GM19043 (cell line): ENCODE results near the gene ACTN4.
"Not testable (repeated sequence)": the region's sequence is repeated elsewhere in the genome, so short reads cannot be mapped to it uniquely, and the experiment has no call there.

Experiments
- ATAC-seq: cut with Tn5 transposase; IDR thresholded peaks from one replicate; pipeline ENCODE4 v1.9.1; 2021; ENCODE audit warnings: low read depth; ENCODE audit not compliant: unreplicated experiment

ACTN4 gene

DNA sequence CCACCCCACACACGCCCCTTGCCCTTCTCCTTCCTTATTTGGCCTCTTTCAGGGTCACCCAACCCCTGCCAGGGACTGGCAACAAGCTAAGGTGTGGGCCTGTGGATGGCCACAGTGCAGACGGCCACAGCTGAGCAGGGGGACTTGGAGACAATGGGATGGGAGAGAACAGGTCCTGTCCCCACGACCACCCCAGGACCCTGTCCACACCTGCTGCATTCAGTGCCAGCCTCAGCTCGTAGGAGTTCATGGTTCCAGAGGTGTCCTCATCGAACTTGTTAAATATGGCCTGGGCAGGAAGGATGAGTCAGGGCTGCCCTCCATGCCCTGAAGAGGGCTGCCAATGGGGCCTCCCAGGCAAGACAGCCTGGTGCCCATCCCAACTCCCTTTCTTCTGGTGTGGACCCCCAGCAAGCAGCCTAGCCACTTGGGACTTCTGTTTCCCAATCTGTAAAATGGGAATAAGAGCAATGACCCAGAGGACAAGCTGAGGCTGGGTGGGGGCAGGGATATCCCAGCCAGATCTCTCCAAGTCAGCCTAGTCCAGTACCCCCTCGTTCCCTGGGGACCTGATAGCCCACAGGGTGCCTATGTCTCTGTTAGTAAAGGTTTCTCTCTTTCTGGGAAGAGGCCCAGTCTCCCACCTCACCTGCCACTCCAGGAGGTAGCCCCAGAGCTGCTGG lies 86.2 kb downstream of the ACTN4 start:
- no peak for ATAC-seq

DNA sequence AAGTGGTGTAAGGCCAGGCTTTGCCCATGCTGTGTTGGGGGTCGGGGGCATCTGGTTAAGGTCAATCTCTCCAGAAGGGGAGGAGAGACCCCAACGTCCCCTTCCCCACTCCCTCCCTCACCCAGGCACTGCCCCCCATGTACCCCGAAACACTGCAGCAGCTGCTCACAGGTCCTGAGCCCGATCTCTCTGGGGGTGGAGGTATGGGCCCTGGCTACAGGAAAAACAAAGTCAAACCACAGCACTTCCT lies 86.7 kb downstream of the ACTN4 start:
- ATAC-seq = no peak

DNA sequence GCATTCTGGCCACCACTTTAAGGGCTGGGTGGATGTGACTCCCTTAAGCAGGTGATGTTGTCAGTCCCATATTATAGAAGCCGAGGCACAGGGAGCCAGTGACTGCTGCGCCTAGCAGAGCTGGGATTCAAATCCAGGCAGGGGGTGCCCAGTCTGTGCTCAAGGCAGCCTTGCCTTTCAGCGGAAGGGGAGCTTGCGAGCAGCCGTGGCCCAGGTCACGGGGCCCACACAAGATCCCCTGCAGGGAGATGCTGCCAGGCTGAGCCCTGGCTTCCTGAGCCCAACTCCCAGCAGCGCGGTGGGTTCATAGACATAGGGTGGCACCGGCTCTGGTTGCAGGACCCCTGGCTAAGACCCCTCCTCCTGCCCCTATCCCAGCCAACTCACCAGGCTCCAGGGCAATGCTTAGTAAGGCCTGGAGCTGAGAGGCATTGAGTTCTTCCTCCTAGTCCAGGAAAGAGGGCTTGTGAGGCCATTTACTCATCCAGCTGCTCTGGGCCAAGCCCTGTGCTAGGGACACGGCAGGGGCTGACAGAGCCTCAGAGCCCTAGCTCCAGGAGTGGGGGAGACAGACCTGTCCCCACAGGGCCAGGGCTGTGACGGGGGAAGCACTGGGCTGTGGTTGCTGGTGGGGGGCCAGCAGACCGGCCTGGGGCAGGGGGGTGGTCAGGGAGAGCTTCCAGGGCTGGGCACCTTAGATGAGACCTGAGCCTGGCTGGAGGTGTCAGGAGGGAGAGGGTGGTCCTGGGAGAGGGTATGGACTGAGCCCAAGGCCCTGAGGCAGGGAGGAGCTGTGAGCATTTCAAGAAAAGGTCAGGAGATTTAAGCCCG lies 87.2 kb downstream of the ACTN4 start:
- no peak for ATAC-seq

DNA sequence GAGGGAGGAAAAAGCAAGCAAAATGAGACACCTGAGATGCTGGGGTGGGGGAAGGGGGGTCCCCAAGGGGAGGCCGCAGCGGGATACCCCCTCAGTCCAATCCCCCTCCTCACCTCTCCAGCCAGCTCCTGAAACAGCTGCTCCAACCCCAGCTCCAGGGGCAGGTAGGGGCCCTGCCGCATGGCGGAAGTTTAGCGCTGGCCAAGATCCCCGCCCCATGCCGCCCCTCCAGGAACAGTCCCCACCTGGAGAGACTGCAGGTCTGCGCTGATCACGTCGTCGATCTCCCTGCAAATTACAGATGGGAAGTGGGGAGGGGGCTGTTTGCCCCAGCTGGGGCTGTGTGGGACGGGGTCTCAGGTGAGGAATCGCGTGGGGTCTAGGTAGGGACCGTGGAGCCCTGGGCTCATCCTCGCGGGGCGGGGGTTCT lies 87.8 kb downstream of the ACTN4 start:
- no peak for ATAC-seq

DNA sequence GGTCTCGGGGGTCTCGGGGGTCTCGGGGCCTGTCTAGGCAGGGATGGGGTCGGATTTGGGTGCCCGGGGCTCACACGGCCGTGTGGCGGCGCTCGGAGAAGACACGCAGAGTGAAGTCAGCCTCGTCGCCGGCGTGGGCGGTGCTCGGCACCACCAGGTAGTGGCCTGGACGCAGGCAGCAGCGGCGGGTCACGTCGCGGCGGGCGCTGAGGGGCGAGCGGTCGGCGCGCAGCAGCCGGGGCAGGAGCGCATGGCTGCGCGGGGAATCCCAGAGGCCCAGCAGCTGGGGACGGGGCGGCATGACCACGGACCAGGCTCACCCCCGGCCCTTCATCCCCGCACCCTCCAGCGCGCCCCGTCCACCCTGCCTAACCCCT lies 88.6 kb downstream of the ACTN4 start:
- no peak for ATAC-seq

DNA sequence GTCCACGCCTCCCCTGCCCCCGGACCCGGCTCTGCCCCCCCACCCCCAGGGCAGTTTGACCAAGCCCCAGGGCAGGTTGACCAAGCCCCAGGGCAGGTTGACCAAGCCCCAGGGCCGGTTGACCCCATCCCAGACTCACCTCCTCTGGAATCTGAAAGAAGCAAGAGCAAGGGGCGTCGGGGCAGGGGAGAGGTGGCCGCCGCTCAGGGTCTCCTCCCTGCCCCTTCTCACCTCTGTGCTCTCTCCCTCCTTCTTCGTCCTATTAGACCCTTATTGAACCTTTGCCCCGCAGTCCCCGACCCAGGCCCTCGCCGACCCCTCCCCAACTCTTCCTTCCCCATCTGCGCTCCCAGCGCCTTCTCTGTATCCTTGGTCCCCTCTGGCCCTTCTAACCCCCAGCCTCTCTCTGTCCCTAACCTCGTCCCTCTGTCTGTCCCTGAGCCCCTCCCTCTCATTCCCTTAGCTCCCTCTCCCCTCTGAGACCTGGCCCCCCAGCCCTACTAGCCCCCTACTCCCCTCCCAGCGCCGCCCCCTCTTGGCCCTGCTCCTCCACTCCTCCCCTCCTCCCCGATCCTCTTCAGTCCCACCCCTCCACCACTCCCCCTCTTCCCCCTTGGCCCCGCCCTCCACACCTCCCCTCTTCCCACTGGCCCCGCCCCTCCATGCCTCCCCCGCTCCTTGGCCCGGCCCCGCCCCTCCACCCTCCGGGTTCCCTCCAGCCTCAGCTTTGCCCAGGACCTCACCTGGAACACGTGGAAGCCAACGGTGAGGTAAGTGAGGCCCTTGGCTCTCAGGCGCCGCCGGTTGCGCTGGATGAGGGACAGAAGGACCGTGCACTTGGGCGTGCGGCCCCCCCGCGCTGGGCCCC lies 89.2 kb downstream of the ACTN4 start:
- no peak for ATAC-seq

DNA sequence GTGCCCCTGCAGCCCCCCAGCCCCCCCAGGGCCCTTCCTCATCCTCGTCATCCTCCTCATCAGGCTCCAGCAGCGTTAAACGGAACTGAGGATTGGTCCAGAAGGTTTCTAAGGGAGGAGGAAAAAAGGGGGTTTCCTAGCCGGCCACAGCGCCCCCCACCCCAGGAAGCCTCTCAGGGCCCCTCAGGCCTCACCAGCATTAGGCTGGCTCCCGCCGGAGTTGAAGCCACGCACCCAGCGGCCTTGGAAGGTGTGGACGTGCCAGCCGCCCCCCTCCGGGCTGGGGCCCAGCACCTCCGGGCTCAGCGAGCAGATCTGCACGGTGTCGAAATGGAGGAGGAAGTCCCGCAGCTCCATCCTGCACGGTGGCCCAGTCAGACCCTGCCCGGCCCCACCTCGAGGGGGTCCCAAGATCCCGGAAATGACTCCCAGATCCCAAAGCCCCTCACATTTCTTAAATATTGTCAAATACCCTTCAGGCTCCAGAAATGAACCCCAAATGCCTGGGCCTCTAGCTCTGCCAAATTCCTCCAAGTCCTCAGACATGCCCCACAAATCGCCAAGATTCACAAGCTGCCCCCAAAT lies 89.9 kb downstream of the ACTN4 start:
- no peak for ATAC-seq

DNA sequence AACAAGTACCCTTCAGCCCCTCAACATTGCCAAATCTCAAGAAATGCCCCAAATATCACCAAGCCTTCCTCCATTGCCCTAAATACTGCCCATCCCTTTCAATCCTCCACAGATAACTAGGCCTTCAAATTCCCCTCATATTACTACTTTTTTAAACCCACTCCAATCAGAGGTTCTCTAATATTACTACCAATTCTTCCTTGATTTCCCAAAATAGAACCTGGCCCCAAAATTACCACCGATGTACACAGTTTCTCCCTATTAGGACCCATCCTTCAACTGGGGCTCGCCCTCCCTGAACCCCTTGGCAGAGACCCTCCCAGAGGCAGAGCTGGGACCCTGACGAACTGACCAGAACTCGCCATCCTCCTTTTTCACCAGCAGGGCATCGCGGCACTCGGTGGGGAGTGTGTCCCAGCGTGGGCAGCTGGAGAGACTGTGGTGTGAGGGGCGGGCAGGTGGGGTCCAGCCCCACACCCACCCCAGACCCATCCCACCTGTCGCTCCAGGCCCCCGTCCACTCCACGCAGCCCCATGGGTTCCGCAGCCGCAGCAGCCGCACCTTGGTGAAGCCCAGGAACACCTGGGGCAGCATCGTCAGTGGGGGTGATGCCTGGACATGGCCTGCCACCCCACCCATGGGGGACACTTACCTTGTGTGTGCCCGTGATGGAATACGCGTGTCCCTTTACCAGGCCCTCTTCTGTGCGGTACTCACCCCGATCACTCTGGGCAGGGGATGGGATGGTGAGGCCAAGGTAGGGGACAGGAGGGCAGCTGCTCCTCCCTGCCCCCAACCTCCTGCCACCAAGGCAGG lies 90.7 kb downstream of the ACTN4 start:
- ATAC-seq = no peak

DNA sequence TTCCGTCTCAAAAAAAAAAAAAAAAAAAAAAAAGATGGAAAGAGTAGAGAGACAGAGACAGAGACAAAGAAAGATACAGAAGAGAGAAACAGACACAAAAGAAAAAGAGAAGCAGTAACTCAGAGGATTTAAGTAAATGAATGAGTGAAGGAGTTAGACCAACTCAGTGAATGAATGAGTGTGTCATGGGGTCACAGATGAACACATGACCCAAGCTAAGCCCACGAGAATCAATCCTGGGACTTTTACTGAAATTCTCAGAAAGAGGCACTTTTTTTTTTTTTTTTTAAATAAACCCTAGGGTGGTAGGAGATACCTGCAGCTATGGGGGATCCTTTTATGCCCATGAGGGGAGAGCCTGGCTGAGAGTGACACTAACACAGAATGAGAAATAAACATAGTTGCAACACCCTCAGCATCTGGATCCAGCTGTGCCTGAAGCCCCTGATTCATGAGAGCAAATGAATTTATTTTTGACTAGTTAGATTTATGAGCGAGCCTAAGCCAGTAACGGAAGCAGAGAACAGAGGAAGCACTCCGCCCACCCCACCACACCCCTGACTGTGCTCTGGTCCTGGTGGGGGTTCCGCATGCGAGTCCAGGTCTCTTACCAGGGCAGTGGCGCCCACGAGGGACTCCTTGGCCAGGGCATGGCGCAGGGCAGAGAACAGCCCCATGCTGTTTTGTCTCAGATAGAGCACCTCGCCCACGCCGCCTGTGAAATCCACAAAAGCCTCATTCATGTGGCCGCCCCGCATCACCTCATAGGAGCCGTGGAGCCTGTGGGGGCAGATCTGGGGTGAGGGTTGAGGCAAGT lies 92.2 kb downstream of the ACTN4 start:
- ATAC-seq = no peak

DNA sequence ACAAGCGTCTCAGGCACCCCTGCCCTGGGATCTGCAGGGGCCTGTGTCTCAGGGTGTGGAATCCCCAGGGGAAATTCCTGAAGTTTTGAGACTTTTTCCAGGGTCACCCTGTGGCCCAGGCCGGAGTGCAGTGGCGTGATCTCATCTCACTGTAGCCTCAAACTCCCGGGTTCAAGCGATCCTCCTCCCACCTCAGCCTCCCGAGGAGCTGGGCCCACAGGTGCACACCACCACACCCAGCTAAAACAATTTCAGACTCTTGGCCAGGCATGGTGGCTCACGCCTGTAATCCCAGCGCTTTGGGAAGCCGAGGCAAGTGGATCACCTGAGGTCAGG lies 92.8 kb downstream of the ACTN4 start:
- ATAC-seq = no peak

DNA sequence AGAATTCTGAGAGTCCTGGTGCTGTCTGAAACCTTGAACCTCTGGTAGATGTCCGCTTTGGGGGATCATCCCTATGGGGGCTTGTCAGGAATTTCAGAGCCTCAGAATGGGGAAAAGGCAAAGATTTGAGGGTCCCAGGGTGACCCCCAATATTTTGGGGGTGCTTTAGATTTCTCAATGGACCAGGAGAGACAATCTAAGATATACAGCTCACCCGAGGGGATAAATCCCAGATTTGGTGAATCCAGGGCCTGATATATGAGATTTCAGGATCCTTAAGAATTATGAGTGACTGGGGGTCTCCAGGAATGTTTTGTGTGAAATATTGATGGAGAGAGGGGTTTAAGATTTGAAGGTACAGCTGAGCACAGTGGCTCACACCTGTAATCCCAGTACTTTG lies 93.5 kb downstream of the ACTN4 start:
- no peak for ATAC-seq

DNA sequence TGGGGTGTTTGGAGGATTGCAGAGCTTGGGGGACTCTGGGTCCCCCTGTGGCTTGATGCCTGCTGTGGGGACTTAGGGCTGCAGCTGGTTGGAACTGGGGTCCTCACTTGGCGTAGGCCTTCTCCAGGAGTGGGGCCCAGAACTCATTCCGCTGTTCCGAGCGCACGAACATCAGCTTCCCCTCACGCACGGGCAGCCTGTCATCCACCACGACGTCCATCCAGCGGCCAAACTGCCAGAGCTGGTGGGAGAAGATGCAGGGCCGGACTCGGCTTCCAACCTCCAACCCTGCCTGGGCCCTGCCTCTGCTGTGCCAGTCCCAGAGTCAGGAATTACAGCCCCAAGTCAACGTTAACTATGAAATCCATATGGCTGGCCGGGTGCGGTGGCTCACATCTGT lies 94.2 kb downstream of the ACTN4 start:
- no peak for ATAC-seq

DNA sequence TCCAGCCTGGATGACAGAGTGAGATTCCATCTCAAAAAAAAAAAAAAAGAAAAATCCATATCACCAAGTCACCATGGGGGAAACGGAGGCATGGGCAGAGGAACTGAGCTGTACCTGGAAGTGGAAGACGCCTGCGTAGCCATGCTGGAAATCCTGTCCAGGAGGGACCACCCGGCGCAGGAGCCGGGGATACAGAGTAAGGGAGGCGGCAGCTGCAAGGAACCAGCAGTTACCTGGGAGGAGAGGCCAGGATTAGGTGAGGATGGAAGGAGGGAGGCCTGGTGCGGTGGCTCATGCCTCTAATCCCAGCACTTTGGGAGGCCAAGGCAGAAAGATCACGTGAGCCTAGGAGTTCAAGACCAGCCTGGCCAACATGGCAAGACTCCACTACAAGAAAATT lies 94.8 kb downstream of the ACTN4 start:
- no peak for ATAC-seq

DNA sequence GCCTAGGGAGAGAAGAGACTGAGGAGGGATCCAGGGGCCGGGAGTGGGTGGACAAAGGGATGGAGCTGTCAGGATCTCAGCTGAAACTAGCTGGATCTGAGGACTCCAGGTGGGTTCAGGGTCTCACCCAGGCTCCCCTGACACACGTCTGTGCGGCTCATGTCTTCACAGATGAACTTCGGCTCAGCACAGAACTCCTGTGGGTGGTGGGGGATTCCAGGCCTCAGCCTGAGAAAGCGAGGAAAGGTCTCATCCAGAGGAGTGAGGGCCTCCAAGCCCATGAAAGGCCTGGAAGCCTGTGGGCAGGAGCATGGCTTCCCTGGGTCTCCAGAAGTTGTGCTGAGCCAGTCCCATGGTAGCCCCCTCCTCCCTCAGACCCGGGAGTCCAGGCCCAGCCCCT lies 95.5 kb downstream of the ACTN4 start:
- ATAC-seq = no peak

DNA sequence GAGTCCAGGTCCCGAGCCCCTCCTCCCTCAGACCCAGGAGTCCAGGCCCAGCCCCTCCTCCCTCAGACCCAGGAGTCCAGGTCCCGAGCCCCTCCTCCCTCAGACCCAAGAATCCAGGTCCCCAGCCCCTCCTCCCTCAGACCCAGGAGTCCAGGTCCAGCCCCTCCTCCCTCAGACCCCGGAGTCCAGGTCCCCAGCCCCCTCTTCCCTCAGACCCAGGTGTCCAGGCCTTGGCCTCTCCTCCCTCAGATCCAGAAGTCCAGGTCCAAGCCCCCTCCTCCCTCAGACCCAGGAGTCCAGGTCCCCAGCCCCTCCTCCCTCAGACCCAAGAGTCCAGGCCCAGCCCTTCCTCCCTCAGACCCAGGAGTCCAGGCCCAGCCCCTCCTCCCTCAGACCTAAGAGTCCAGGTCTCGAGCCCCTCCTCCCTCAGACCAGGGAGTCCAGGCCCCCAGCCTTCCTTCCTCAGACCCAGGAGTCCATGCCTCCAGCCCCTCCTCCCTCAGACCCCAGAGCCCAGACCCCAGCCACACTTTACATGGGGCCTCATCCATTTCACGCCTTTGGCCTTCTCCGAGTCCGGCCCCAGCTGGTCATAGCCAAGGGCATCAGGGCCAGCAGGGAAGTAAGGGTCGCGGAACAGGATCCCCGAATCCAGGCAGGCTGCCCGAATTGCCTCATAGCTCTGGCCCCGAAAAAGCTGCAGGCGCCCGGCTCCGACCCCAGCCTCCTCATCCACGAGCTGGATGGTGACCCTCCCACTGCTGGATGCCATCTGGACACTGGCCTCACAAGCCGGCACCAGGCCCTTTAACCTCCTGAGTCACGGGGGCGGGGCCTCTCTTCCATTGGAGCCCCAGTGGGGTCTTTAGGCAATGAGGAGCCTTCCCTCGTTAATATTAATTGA lies 96.2 kb downstream of the ACTN4 start:
- no peak for ATAC-seq

DNA sequence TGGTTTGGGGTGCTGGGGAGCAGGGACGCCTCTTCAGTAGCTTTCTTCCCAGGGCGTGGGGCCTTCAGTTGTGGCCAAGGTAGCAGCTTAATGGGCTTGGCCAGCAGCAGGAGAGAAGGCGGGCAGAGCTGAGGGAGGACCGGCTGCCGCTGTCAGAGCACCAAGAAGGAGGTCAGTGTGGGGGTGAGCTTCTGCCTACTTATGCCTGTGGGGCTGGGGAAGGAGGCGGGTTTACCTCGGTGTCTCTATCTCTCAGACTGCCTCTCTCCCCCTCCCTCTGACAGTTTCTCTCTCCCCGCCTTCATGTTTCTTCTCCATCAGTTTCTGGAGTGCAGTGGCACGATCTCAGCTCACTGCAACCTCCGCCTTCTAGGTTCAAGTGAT lies 96.8 kb downstream of the ACTN4 start, which contains the start of gene CAPN12:
CAPN12 (minus strand) TSS at position 177 of the 384 bp plus-strand sequence. CDS start 309 bp downstream, outside the sequence.
- no peak for ATAC-seq

DNA sequence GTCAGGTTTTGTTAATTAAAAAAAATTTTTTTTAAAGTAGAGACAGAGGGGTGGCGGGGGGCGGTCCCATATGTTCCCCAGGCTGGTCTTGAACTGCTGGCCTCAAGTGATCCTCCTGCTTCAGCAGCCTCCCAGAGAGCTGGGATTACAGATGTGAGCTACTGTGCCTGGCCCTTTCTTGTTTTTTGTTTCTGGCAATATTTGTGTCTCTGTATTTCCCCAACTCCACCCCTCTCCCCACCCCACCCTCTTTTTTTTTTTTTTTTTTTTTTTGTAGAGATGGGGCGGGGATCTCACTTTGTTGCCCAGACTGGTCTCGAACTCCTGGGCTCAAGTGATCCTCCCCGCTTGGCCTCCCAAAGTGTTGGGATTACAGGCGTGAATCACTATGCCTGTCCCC lies 97.4 kb downstream of the ACTN4 start:
- no peak for ATAC-seq

DNA sequence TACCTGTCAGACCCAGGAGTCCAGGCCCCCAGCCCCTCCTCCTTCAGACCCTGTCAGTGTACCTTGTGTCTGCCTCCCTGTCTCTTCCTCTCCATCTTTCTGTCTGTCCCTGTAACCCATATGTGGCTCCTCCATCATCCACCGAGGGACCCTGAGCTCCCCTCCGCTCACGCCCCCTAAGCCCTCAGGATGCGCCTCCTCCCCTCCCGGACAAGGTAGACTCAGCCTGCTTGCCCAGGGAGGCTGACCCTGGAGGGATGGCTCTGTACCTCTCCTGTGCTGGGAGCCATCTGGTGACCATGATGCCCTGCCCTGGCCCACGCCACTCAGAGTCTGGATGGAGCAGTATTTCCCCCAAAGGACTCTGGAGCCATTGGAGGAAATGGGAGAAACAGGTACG lies 97.9 kb downstream of the ACTN4 start:
- no peak for ATAC-seq

DNA sequence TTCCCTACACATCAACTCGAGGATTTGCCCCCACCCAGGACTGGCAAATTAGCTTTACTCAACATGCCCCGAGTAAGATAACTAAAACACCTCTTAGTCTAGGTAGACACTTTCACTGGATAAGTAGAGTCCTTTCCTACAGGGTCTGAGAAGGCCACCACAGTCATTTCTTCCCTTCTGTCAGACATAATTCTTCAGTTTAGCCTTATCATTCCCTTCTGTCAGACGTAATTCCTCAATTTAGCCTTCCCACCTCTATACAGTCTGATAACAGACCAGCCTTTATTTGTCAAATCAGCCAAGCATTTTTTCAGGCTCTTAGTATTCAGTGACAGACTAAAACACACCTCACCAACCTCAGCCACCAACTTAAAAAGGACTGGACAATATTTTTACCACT lies 106.3 kb downstream of the ACTN4 start:
- not testable (repeated sequence) for ATAC-seq
